CD4-positive, alpha-beta memory T cell (primary cell): ENCODE data around the gene DHRS7. TPM values are rescaled to one million over a fixed set of nuclear protein-coding genes. Genes with fewer than 3 reads are reported as not detected.
A peak's percentile ranks its signal among the peaks of the same experiment; 100 is the strongest.

ENCODE experiments used
- CTCF ChIA-PET: fragments of 350-600 bp; sonication (Branson Sonifier 250); formaldehyde crosslinking; loops from one replicate; lab custom pipeline; 2021; ENCODE audit warnings: inconsistent platforms; ENCODE audit not compliant: partially characterized antibody; lab: Charles Lee
- POLR2A ChIA-PET: fragments of 350-600 bp; sonication (Branson Sonifier 250); formaldehyde crosslinking; loops from one replicate; lab custom pipeline; 2021; ENCODE audit not compliant: partially characterized antibody; lab: Charles Lee
- DNase-seq, 5 donors: peaks; one replicate each; pipeline versions ENCODE4 v3.0.0 to v3.0.0-alpha.2; 2020 to 2022; ENCODE audit warnings: mixed read lengths in 1 of 5
- H3K27ac ChIP-seq: one replicate; pipeline ENCODE4 v1.7.0; 2013; ENCODE audit warnings: low read depth, low read length
- H3K27me3 ChIP-seq: 2 replicates; pipeline ENCODE4 v1.7.0; 2013; ENCODE audit warnings: mild to moderate bottlenecking, low read length, moderate library complexity; ENCODE audit not compliant: insufficient read depth
- H3K36me3 ChIP-seq: 2 replicates; pipeline ENCODE4 v1.7.0; 2013; ENCODE audit warnings: mild to moderate bottlenecking, low read length, moderate library complexity; ENCODE audit not compliant: insufficient read depth
- H3K4me1 ChIP-seq: 2 replicates; pipeline ENCODE4 v1.7.0; 2013; ENCODE audit warnings: mild to moderate bottlenecking, low read length, moderate library complexity; ENCODE audit not compliant: insufficient read depth
- H3K4me3 ChIP-seq, 2 donors: one replicate each; pipeline ENCODE4 v1.7.0; 2013; ENCODE audit warnings: low read length in 2 of 2, mild to moderate bottlenecking in 1 of 2
- H3K9me3 ChIP-seq, 2 donors: one replicate each; pipeline ENCODE4 v1.7.0; 2013; ENCODE audit warnings: low read length in 2 of 2, control low read depth in 1 of 2; ENCODE audit not compliant: control insufficient read depth in 1 of 2
- H3K27ac Mint-ChIP-seq, 7 donors: one replicate each; pipeline ENCODE4 v1.8.0; 2020 to 2021; ENCODE audit warnings: mixed read lengths in 7 of 7, mild to moderate bottlenecking in 6 of 7, inconsistent platforms in 3 of 7, moderate library complexity in 3 of 7
- H3K27me3 Mint-ChIP-seq, 2 donors: one replicate each; pipeline ENCODE4 v1.8.0; 2020 to 2021; ENCODE audit warnings: mixed read lengths in 2 of 2
- H3K36me3 Mint-ChIP-seq, 2 donors: one replicate each; pipeline ENCODE4 v1.8.0; 2020 to 2021; ENCODE audit warnings: mixed read lengths in 2 of 2, inconsistent platforms in 1 of 2, mild to moderate bottlenecking in 1 of 2
- H3K4me1 Mint-ChIP-seq, 4 donors: one replicate each; pipeline ENCODE4 v1.8.0; 2020 to 2021; ENCODE audit warnings: mixed read lengths in 4 of 4, mild to moderate bottlenecking in 1 of 4
- H3K4me3 Mint-ChIP-seq, 8 donors: one replicate each; pipeline ENCODE4 v1.8.0; 2020 to 2021; ENCODE audit warnings: mixed read lengths in 8 of 8, mild to moderate bottlenecking in 7 of 8, moderate library complexity in 6 of 8, inconsistent platforms in 3 of 8
- H3K9me3 Mint-ChIP-seq, 8 donors: one replicate each; pipeline ENCODE4 v1.8.0; 2020 to 2021; ENCODE audit warnings: mixed read lengths in 8 of 8, mild to moderate bottlenecking in 5 of 8, inconsistent platforms in 3 of 8, moderate library complexity in 1 of 8
- intact Hi-C: fragments of 100-400 bp; cut with micrococcal nuclease; formaldehyde crosslinking; loops from one replicate; pipeline ENCODE4 v1.15.1; 2023
- polyA plus RNA-seq, 2 donors: library from polyadenylated mRNA; unstranded; fragments of 300-500 nt; fragmentation: Illumina TruSeq; gene quantifications; one replicate each; pipeline ENCODE4 v1.2.3, GENCODE V29; 2021
- total RNA-seq, 2 experiments: library from RNA; stranded (reverse); gene quantifications; one replicate each; pipeline ENCODE4 v1.2.3, GENCODE V29; 2021

DHRS7 gene
- total and polyA plus RNA-seq, 4 experiments from 2014 or later, result 63.5 to 386 (median 141) TPM

- no peaks in the 10 kb centered on the region for H3K9me3 ChIP-seq
- no peaks in the 10 kb centered on the region for H3K27me3 ChIP-seq
- no peaks in the 10 kb centered on the region for H3K36me3 ChIP-seq
- no peak overlapping the region for H3K27ac ChIP-seq
- Mint-ChIP-seq H3K36me3 (no peaks in the 10 kb centered on the region), H3K4me3 (no peak overlapping the region), H3K9me3 (peaks cover 0 to 9% (median 2%) of the 10 kb centered on the region in 8 donors), H3K27ac (peak overlapping the region in 2 of 7 donors; percentile 21 to 31), H3K27me3 (peaks cover 5 to 7% of the 10 kb centered on the region in 2 donors), H3K4me1 (no peaks in the 10 kb centered on the region)
- no peaks in the 10 kb centered on the region for H3K4me1 ChIP-seq
- ChIA-PET POLR2A (no interaction called here), CTCF (interaction anchor here (1.7 to 1.8 kb wide), 3 partner anchors 8 to 210 kb away, joined by 4 to 7 read pairs (median 5); partner anchors contain the start of gene DHRS7)
- intact Hi-C loops, result no loop called here
- no peak for DNase-seq
- H3K4me3 ChIP-seq, result no peak overlapping the region
Observed at GRCh38 chr14:60175255-60175902, 10.2 kb upstream of the DHRS7 start.

GRCh38 chr14:60174352-60175254, 9.4 kb upstream of the DHRS7 start:
- H3K27me3 ChIP-seq, result no peaks in the 10 kb centered on the region
- Mint-ChIP-seq H3K27ac (peak overlapping the region in 1 of 7 donors; percentile 31), H3K4me1 (no peaks in the 10 kb centered on the region), H3K9me3 (peaks cover 0 to 3% (median 0%) of the 10 kb centered on the region in 8 donors), H3K4me3 (no peak overlapping the region), H3K36me3 (no peaks in the 10 kb centered on the region), H3K27me3 (peaks cover 5 to 7% of the 10 kb centered on the region in 2 donors)
- no peak for DNase-seq
- ChIA-PET CTCF (interaction anchor here (1.7 to 1.8 kb wide), 3 partner anchors 9 to 209 kb away, joined by 4 to 7 read pairs (median 5); partner anchors contain the start of gene DHRS7), POLR2A (no interaction called here)
- H3K36me3 ChIP-seq, result no peaks in the 10 kb centered on the region
- H3K27ac ChIP-seq, result no peak overlapping the region
- intact Hi-C loops, result no loop called here
- no peak overlapping the region for H3K4me3 ChIP-seq
- H3K4me1 ChIP-seq, result no peaks in the 10 kb centered on the region
- H3K9me3 ChIP-seq, result no peaks in the 10 kb centered on the region

GRCh38 chr14:60171690-60172089, 6.5 kb upstream of the DHRS7 start:
- intact Hi-C loops, result no loop called here
- Histone ChIP-seq H3K4me3 (no peak overlapping the region), H3K4me1 (peaks cover 2% of the 10 kb centered on the region), H3K9me3 (no peaks in the 10 kb centered on the region), H3K27me3 (no peaks in the 10 kb centered on the region), H3K27ac (no peak overlapping the region), H3K36me3 (no peaks in the 10 kb centered on the region)
- H3K27ac Mint-ChIP-seq, result no peak overlapping the region
- ChIA-PET CTCF (interaction anchor here (1.0 to 1.6 kb wide), 4 partner anchors 10 to 207 kb away, joined by 3 to 9 read pairs (median 4); no protein-coding TSS in a partner anchor), POLR2A (no interaction called here)
- no peaks in the 10 kb centered on the region for H3K36me3 Mint-ChIP-seq
- DNase-seq, result no peak
- no peaks in the 10 kb centered on the region for H3K9me3 Mint-ChIP-seq
- peaks cover 5 to 7% of the 10 kb centered on the region in 2 donors for H3K27me3 Mint-ChIP-seq
- no peak overlapping the region for H3K4me3 Mint-ChIP-seq
- H3K4me1 Mint-ChIP-seq, result peaks cover 1 to 3% (median 2%) of the 10 kb centered on the region in 4 donors

DNA sequence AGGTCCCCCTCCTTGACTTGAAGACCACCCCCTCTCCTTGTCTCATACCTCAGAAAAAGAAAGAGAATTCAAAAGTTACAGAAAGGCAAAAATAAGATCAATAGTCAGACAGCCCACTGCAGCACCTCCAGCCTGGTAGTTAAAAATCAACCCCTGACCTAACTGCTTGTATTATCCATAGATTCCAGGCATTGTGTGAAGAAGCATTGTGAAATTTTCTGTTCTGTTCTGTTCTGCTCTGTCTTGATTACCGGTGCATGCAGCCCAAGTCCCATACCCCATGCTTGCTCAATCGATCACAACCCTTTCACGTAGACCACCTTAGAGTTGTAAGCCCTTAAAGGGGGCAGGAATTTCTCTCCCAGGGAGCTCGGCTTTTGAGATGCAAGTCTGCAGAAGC, 5.8 kb upstream of the DHRS7 start:
- Histone ChIP-seq H3K27ac (no peak overlapping the region), H3K27me3 (no peaks in the 10 kb centered on the region), H3K9me3 (no peaks in the 10 kb centered on the region), H3K4me1 (peaks cover 10% of the 10 kb centered on the region), H3K36me3 (no peaks in the 10 kb centered on the region), H3K4me3 (no peak overlapping the region)
- H3K4me3 Mint-ChIP-seq, result no peak overlapping the region
- H3K27me3 Mint-ChIP-seq, result peaks cover 5 to 7% of the 10 kb centered on the region in 2 donors
- POLR2A ChIA-PET, result no interaction called here
- no peak overlapping the region for H3K27ac Mint-ChIP-seq
- no peaks in the 10 kb centered on the region for H3K9me3 Mint-ChIP-seq
- DNase-seq, result no peak
- H3K4me1 Mint-ChIP-seq, result peaks cover 7 to 10% (median 10%) of the 10 kb centered on the region in 4 donors
- peaks cover 0 to 1% of the 10 kb centered on the region in 2 donors for H3K36me3 Mint-ChIP-seq
- CTCF ChIA-PET, result interaction anchor here (1.0 to 1.6 kb wide), 4 partner anchors 10 to 206 kb away, joined by 3 to 9 read pairs (median 4); no protein-coding TSS in a partner anchor
- intact Hi-C loops, result no loop called here

- Mint-ChIP-seq H3K27me3 (peaks cover 1 to 3% of the 10 kb centered on the region in 2 donors), H3K36me3 (peaks cover 0 to 9% of the 10 kb centered on the region in 2 donors), H3K27ac (peak overlapping the region in 2 of 7 donors; percentile 39 to 62), H3K9me3 (no peaks in the 10 kb centered on the region), H3K4me1 (peaks cover 12 to 19% (median 15%) of the 10 kb centered on the region in 4 donors), H3K4me3 (no peak overlapping the region)
- ChIA-PET POLR2A (interaction anchor here (1.2 kb wide), 1 partner anchor 18 kb away, joined by 4 read pairs; no protein-coding TSS in a partner anchor), CTCF (interaction anchor here (0.8 to 1.4 kb wide), 4 partner anchors 12 to 205 kb away, joined by 3 to 4 read pairs (median 3); no protein-coding TSS in a partner anchor)
- Histone ChIP-seq H3K4me1 (peaks cover 15% of the 10 kb centered on the region), H3K27me3 (no peaks in the 10 kb centered on the region), H3K9me3 (no peaks in the 10 kb centered on the region), H3K27ac (no peak overlapping the region), H3K36me3 (no peaks in the 10 kb centered on the region), H3K4me3 (no peak overlapping the region)
- intact Hi-C loops, result no loop called here
- no peak for DNase-seq
Observed at GRCh38 chr14:60169722-60170121, 4.5 kb upstream of the DHRS7 start.

DNA sequence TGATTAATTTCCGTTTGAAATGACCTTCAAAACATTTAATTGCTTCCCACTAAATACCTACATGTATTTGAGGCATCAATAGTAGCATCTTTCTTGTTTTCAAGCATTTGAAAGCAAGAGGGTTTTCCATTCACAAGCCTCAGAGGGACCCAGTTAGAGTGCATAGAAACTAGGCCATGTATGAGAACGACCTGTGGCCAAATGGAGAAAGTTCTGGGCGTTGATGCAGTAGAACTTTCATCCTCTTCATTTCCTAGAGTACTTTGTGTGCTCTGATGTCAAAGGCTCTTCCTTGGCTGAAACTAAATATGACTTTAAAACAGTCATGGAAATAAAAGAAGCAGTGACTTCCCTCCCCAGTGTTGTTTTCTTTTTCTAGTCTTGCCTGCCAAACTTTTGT, 944 bp upstream of the DHRS7 start:
- Mint-ChIP-seq H3K27me3 (no peaks in the 10 kb centered on the region), H3K9me3 (no peaks in the 10 kb centered on the region), H3K27ac (peak overlapping the region; percentile 95 to 99 (median 97)), H3K4me3 (peak overlapping the region; percentile 83 to 99 (median 90)), H3K4me1 (peaks cover 29 to 47% (median 41%) of the 10 kb centered on the region in 4 donors), H3K36me3 (peaks cover 3 to 19% of the 10 kb centered on the region in 2 donors)
- H3K9me3 ChIP-seq, result no peaks in the 10 kb centered on the region
- ChIA-PET POLR2A (interaction anchor here (0.8 to 7.3 kb wide), 16 partner anchors 13 to 682 kb away, joined by 3 to 121 read pairs (median 6); partner anchors contain the start of genes JKAMP, L3HYPDH, PCNX4 and PPM1A), CTCF (interaction anchor here (0.7 to 9.3 kb wide), 15 partner anchors 9 to 201 kb away, joined by 3 to 102 read pairs (median 7); partner anchors contain the start of genes PCNX4 and PPM1A)
- H3K27me3 ChIP-seq, result no peaks in the 10 kb centered on the region
- no peaks in the 10 kb centered on the region for H3K36me3 ChIP-seq
- no peak overlapping the region for H3K4me3 ChIP-seq
- peak in 3 of 5 donors; percentile 34 to 42 (median 37) for DNase-seq
- H3K27ac ChIP-seq, result peak overlapping the region; percentile 82
- peaks cover 47% of the 10 kb centered on the region for H3K4me1 ChIP-seq
- intact Hi-C loops, result no loop called here
